NCI-H1105 (cell line): ENCODE data around the gene DCXR.

Source experiments
- DNase-seq: peaks from one replicate; lab custom pipeline; 2025; lab: John Stamatoyannopoulos, UW

The DCXR gene

DNA sequence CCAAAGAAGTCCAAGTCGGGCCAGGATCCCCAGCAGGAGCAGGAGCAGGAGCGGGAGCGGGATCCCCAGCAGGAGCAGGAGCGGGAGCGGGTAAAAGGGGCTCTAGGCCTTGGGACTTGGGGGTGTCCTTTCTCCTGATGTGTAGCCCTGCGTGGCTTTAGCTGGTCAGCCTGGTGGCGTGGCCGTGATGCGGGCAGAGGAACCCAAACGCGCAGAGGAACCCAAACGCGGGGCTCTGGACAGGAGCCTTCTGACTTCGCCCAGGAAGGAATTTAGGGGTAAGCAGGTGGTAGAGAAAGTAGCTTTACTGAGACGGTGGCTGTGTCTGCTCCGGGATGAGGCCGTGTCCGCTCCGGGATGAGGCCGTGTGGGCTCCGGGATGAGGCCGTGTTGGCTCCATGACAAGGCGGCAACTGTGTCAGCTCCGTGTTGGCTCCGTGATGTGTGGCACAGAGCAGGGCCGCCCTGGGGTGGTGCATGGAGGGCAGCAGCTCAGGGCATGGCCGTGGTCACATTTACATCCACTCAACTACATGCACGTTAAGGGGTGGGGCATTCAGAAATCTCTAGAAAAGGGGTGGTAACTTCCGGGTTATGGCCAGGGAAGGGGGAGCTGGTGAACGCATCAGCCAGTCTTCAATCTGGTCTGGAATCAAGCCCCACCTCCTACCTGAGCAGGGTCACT, 40.6 kb downstream of the DCXR start:
- no peak for DNase-seq

DNA sequence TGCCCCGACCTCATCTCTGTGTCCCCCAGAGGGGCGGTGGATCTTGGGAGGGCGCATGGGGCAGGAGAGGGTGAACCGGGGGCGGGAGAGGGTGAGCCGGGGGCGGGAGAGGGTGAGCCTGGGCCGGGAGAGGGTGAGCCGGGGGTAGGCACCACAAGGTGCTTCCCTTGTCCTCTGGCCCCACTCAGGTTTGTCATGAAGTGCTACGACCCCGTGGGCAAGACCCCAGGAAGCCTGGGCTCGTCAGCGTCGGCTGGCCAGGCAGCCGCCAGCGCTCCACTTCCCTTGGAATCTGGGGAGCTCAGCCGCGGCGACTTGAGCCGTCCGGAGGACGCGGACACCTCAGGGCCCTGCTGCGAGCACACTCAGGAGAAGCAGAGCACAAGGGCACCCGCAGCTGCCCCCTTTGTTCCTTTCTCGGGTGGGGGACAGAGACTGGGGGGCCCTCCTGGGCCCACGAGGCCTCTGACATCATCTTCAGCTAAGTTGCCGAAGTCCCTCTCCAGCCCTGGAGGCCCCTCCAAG, 41.2 kb downstream of the DCXR start:
- no peak for DNase-seq

GRCh38 chr17:81995463-81996231, 41.9 kb downstream of the DCXR start:
- no peak for DNase-seq

DNA sequence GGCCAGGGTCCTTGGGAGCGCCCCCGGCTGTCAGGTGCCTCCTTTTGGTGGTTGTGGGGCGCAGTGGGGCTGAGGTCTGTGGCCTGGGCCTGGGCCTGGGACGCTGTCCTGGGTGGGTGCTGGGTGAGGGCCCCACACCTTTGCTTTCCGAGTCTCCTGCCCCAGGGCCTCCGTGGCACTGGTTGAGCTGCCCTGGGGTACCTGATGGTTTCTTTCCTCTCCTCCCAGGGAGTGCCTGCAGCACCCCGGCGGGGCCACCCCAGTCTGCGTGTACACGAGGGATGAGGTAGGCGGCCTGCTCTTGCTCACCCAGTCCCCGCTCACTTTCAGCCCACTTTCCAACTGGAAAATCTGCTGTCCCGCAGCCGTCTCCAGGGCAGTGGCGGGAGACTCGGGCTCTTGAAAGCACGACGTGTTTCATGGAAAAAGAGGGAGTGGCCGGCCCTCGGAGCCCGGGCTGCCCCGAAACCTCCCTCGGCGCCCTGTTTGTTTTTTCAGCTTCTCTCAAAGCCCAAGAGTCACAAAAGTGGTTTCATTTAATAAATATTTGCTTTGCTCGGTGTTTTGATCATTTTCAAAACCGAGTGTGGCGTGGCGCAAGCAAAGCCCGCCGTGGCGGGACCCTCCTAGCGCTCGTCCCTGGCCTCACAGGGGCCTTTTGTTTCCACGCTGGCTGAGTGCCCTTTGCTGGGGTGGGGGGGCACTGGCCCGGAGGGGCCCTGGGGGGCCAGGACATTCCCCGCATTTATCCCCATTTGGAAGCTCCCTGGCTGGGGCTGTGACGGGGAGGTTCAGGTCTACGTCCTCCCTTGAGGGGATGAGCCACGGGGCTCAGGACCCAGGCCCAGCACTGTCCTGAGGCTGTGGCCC, 42.7 kb downstream of the DCXR start:
- no peak for DNase-seq

DNA sequence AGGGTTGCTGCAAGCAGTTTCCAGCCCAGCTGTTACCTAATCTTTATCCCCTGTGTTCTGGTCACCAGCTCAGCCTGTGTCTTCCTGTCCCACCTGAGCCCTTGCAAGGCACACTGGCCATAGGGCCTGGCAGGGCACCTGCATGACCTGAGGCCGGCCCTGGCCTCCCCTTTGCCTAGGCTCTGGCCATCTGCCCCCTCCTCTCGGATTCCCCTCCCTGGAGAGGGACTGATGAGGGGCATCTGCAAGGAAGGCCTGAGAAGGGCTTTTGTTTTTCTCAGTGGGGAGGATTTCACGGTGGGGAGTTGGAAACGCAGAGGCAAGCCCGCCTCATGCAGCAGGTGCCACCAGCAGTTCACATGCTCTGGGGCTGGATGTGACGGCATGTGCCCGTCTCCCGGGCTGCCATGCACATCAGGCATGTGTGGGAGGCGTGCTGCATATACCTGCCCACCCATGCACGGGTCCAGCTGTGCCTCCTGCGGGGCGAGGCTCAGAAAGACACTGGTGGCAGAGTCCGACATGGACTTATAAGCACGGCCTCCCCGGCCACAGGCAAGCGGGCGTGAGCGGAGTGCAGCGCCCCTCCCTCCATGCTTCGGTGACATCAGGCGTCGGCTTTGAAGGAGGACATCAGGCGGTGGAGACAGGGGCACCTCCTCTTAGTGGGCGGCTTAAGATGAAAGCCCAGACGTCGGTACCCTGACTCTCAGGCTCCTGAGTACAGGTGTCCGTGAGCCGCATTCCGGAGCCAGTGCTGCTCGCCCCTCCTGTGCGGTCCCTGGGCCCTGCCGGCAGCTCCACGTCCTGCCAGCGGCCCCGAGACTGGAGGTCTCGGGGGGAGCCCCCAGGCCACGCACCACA, 43.5 kb downstream of the DCXR start:
- no peak for DNase-seq

GRCh38 chr17:81992306-81993102, 45.0 kb downstream of the DCXR start:
- no peak for DNase-seq

- no peak for DNase-seq
Observed at GRCh38 chr17:81991684-81992305, 45.7 kb downstream of the DCXR start.

DNA sequence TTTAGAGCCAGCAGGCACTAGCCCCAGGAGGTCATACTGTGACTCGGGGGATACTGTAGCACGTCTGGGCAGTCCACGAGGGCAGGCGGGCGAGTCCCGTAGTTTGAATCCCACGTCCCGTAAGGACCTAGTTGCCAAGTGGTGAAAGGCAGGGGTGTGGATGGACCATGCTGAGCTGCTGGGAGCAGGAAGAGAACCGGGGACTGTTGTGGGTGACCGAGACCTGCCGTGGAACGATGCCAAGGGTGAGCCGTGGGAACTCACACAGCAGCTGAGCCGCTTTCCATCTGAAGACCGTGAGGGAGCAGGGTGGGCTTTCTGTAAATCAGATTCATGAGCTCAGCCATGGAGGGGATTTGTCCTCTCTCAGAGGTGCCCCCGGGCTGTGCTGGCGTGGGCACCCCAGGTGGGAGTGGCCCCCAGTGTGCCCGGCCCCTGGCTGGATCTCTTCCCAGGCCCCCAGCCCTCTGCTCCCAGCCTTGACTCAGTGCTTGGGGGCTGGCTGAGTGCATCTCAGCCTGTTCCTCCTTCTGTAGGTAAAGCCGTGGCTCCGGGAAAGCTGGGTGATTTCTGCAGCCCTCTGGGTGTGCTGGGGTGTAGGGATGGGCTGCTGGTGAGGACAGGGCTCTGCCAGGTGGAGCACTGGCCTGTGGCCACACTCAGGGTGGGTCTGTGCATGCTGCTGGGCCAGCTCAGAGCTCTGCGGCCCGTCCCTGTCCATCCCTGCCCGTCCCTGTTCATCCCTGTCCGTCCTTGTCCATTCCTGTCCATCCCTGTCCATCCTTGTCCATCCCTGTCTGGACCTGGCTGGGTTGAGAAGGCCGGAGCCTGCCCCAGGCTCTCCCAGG, 46.4 kb downstream of the DCXR start:
- no peak for DNase-seq

DNA sequence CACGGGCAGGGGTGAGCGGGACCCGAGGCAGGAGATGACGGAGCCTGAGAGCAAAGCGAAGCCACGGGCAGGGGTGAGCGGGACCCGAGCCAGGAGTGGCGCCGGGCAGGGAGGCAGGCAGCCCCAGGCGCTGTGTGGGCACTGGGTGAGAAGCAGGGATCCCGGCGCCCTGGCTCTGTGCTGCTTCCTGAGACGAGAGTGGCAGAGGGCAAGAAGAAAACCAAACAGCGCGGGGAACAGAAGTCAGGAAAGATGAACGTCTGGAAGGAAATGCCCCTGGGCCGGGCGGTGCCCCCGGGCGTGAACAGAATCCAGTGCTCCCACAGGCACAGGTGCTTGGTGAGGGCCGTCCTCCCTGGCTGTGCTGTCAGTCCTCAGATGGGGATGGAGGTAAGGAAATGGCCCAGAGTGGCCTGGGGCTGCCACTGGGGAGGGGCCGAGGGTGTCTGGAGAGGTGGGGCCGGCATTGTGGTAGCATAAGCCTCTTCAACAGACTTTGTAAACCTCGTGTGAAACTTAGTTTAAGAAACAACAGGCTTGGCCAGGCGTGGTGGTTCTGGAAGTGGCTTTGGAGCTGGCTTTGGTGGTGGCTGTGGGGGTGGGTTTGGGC, 50.2 kb downstream of the DCXR start:
- no peak for DNase-seq

GRCh38 chr17:81986606-81987005, 50.9 kb downstream of the DCXR start:
- DNase-seq: no peak
